H1 (cell line): ENCODE results near the gene ISM1. TPM values are rescaled to one million over a fixed set of nuclear protein-coding genes. Genes with fewer than 3 reads are reported as not detected.

Experiments used
- CTCF ChIA-PET: fragments of 300-600 bp; sonication (Branson Sonifier 250); formaldehyde crosslinking; loops from one replicate; lab custom pipeline; 2021; ENCODE audit not compliant: partially characterized antibody; lab: Charles Lee
- POLR2A ChIA-PET: fragments of 300-600 bp; sonication (Branson Sonifier 250); formaldehyde crosslinking; loops from one replicate; lab custom pipeline; 2021; ENCODE audit warnings: inconsistent platforms; ENCODE audit not compliant: partially characterized antibody; lab: Charles Lee
- DNase-seq, 2 experiments: peaks; one replicate each; pipeline versions ENCODE4 v3.0.0 to v3.0.0-alpha.2; 2010 to 2022; ENCODE audit warnings: low spot score in 2 of 2, low read depth in 1 of 2, mixed read lengths in 1 of 2
- FAIRE-seq: peaks from 2 replicates; lab custom pipeline; 2011; peaks lifted over from hg19 to GRCh38; lab: Jason Lieb, UNC
- H2AFZ ChIP-seq: 2 replicates; pipeline ENCODE4 v1.8.1; 2012; ENCODE audit warnings: low read length, inconsistent platforms
- H2AK5ac ChIP-seq: 2 replicates; pipeline ENCODE4 v1.6.1; 2013; ENCODE audit warnings: low read depth, low read length
- H2BK120ac ChIP-seq: replicated peaks from 2 replicates; pipeline ENCODE3; 2013; ENCODE audit warnings: low read depth, low read length, inconsistent platforms
- H2BK12ac ChIP-seq: 2 replicates; pipeline ENCODE4 v1.6.1; 2013; ENCODE audit warnings: low read depth, low read length
- H2BK15ac ChIP-seq: 2 replicates; pipeline ENCODE4 v1.6.1; 2013; ENCODE audit warnings: low read length
- H2BK20ac ChIP-seq: 2 replicates; pipeline ENCODE4 v1.6.1; 2013; ENCODE audit warnings: low read length
- H2BK5ac ChIP-seq: 2 replicates; pipeline ENCODE4 v1.6.1; 2013; ENCODE audit warnings: low read depth, low read length
- H3K14ac ChIP-seq: 2 replicates; pipeline ENCODE4 v1.6.1; 2013; ENCODE audit warnings: inconsistent platforms; ENCODE audit not compliant: insufficient read length
- H3K18ac ChIP-seq: 2 replicates; pipeline ENCODE4 v1.6.1; 2013; ENCODE audit warnings: low read length; ENCODE audit errors: extremely low read depth
- H3K23ac ChIP-seq: 2 replicates; pipeline ENCODE4 v1.6.1; 2013; ENCODE audit warnings: inconsistent platforms; ENCODE audit not compliant: insufficient read length
- H3K23me2 ChIP-seq: 2 replicates; pipeline ENCODE4 v1.6.1; 2013; ENCODE audit warnings: low read depth, low read length
- H3K27ac ChIP-seq: 2 replicates; pipeline ENCODE4 v1.6.1; 2011; ENCODE audit warnings: low read depth, low read length, inconsistent platforms
- H3K27me3 ChIP-seq, 4 experiments: replicated peaks in 1 of 4; 1 replicate in 1 of 4; 2 replicates in 3 of 4; pipeline versions ENCODE4 v1.6.1 to v1.8.1; 2011 to 2013; ENCODE audit warnings: low read length in 3 of 4, mild to moderate bottlenecking in 3 of 4, inconsistent platforms in 2 of 4, mixed read lengths in 2 of 4, moderate library complexity in 1 of 4; ENCODE audit not compliant: control insufficient read depth in 3 of 4, insufficient read depth in 3 of 4; ENCODE audit errors: extremely low read depth in 1 of 4
- H3K36me3 ChIP-seq, 4 experiments: 2 replicates each; pipeline versions ENCODE4 v1.6.1 to v1.8.1; 2011 to 2013; ENCODE audit warnings: mild to moderate bottlenecking in 4 of 4, low read length in 3 of 4, moderate library complexity in 2 of 4, control low read depth in 1 of 4, inconsistent platforms in 1 of 4; ENCODE audit not compliant: insufficient read depth in 4 of 4, control insufficient read depth in 2 of 4
- H3K4ac ChIP-seq: replicated peaks from 2 replicates; pipeline ENCODE3; 2013; ENCODE audit warnings: low read length, low read depth, mixed read lengths, inconsistent platforms; ENCODE audit not compliant: insufficient read length
- H3K4me1 ChIP-seq, 4 experiments: replicated peaks in 1 of 4; 1 replicate in 1 of 4; 2 replicates in 3 of 4; pipeline versions ENCODE4 v1.6.1 to v1.8.1; 2011 to 2013; ENCODE audit warnings: low read length in 3 of 4, inconsistent platforms in 2 of 4, mixed read lengths in 1 of 4; ENCODE audit not compliant: insufficient read depth in 4 of 4, control insufficient read depth in 3 of 4
- H3K4me2 ChIP-seq, 2 experiments: 2 replicates each; pipeline versions ENCODE4 v1.6.1 to v1.8.1; 2011 to 2013; ENCODE audit warnings: low read depth in 2 of 2, low read length in 2 of 2, control low read depth in 1 of 2, inconsistent platforms in 1 of 2, mild to moderate bottlenecking in 1 of 2; ENCODE audit not compliant: insufficient read depth in 1 of 2
- H3K4me3 ChIP-seq, 4 experiments: fragments of 200-600, 300-600 bp in 1 of 4; sonication (generic), shearing (Covaris generic), sonication (Bioruptor Twin) in 1 of 4; 2 replicates each; pipeline versions ENCODE4 v1.5.1 to v1.8.1; 2011 to 2016; ENCODE audit warnings: low read length in 4 of 4, low read depth in 3 of 4, control low read depth in 2 of 4, inconsistent platforms in 2 of 4, mild to moderate bottlenecking in 2 of 4, mixed read lengths in 1 of 4, moderate library complexity in 1 of 4; ENCODE audit not compliant: insufficient read depth in 2 of 4; ENCODE audit errors: extremely low read depth in 1 of 4
- H3K56ac ChIP-seq: replicated peaks from 2 replicates; pipeline ENCODE3; 2013; ENCODE audit warnings: low read depth, mild to moderate bottlenecking, mixed read lengths, low read length, inconsistent platforms; ENCODE audit not compliant: insufficient read length
- H3K79me1 ChIP-seq: 2 replicates; pipeline ENCODE4 v1.6.1; 2013; ENCODE audit warnings: low read depth, low read length, control low read depth
- H3K79me2 ChIP-seq, 2 experiments: 2 replicates each; pipeline versions ENCODE4 v1.6.1 to v1.8.1; 2012 to 2013; ENCODE audit warnings: low read length in 2 of 2, mild to moderate bottlenecking in 2 of 2, inconsistent platforms in 1 of 2; ENCODE audit not compliant: insufficient read depth in 2 of 2, control insufficient read depth in 1 of 2
- H3K9ac ChIP-seq, 4 experiments: replicated peaks in 1 of 4; 1 replicate in 1 of 4; 2 replicates in 3 of 4; pipeline versions ENCODE4 v1.6.1 to v1.8.1; 2011 to 2013; ENCODE audit warnings: low read depth in 3 of 4, low read length in 3 of 4, control low read depth in 2 of 4, mild to moderate bottlenecking in 2 of 4, moderate library complexity in 2 of 4, inconsistent platforms in 1 of 4; ENCODE audit errors: extremely low read depth in 1 of 4
- H3K9me3 ChIP-seq, 2 experiments: 2 replicates each; pipeline versions ENCODE4 v1.6.1 to v1.8.1; 2012 to 2013; ENCODE audit warnings: mild to moderate bottlenecking in 2 of 2, moderate library complexity in 2 of 2, control low read depth in 1 of 2, inconsistent platforms in 1 of 2, low read depth in 1 of 2, low read length in 1 of 2, mixed read lengths in 1 of 2; ENCODE audit not compliant: insufficient read depth in 2 of 2
- H4K20me1 ChIP-seq, 2 experiments: replicated peaks in 1 of 2; 2 replicates each; pipeline versions ENCODE3 to v1.8.1; 2011 to 2013; ENCODE audit warnings: inconsistent platforms in 2 of 2, low read length in 2 of 2, mild to moderate bottlenecking in 1 of 2; ENCODE audit not compliant: insufficient read depth in 2 of 2, control insufficient read depth in 1 of 2
- H4K5ac ChIP-seq: 2 replicates; pipeline ENCODE4 v1.6.1; 2013; ENCODE audit warnings: low read length, low read depth, mixed read lengths, inconsistent platforms; ENCODE audit not compliant: insufficient read length
- H4K8ac ChIP-seq: 2 replicates; pipeline ENCODE4 v1.8.0; 2013; ENCODE audit warnings: mild to moderate bottlenecking, moderate library complexity, low read length, inconsistent platforms; ENCODE audit not compliant: insufficient read depth; ENCODE audit errors: extremely low read depth
- H4K91ac ChIP-seq: replicated peaks from 2 replicates; pipeline ENCODE3; 2013; ENCODE audit warnings: low read length, mixed read lengths, inconsistent platforms; ENCODE audit not compliant: insufficient read length
- MAFK ChIP-seq: IDR thresholded peaks from 2 replicates; pipeline ENCODE4 v1.6.1; 2012; ENCODE audit warnings: low read depth, mild to moderate bottlenecking, improper control_type of control experiment, low read length
- ZNF274 ChIP-seq: IDR thresholded peaks from 2 replicates; pipeline ENCODE4 v1.7.0; 2012; ENCODE audit warnings: low read length, borderline replicate concordance; ENCODE audit errors: extremely low read depth
- WGBS, 2 experiments: shearing (Covaris generic) in 1 of 2; methylation state at CpG; one replicate each; pipeline versions ENCODE4 v1.1.6 to v1.1.7; 2013 to 2015; ENCODE audit warnings: low lambda C conversion rate in 2 of 2, mixed read lengths in 2 of 2, inconsistent platforms in 1 of 2, low coverage in 1 of 2, missing lambda C conversion rate in 1 of 2; ENCODE audit not compliant: insufficient replicate concordance in 2 of 2, insufficient coverage in 1 of 2, insufficient read length in 1 of 2; ENCODE audit errors: extremely low coverage in 1 of 2, missing lambda C conversion rate in 1 of 2; 5-methylcytosine and 5-hydroxymethylcytosine counted together
- polyA plus RNA-seq, 7 experiments: library from polyadenylated mRNA; depleted of rRNA in 3 of 7; stranded (reverse) in 5 of 7; unstranded in 2 of 7; fragments of >200 nt in 5 of 7; fragments of 200-250 nt in 2 of 7; gene quantifications; 1 replicate in 5 of 7; 2 replicates in 1 of 7; 4 replicates in 1 of 7; pipeline versions ENCODE4 v1.2.1 to v1.2.3, GENCODE V29; 2011 to 2013; ENCODE audit warnings: missing spikeins in 2 of 7, mixed read lengths in 2 of 7
- total RNA-seq: library from RNA; stranded (reverse); fragmentation: NEBNext Ultra II Directional; extraction: Animal tissue kit (Norgen Biotek cat#: 25700); gene quantifications from 2 replicates; pipeline ENCODE4 v1.2.1, GENCODE V29; 2021

ISM1 gene
- total and polyA plus RNA-seq, 2 of the 8 experiments (the other 6 are each of a cell fraction or from before 2014, with no cell fraction given) = 0.62 to 0.97 TPM

DNA sequence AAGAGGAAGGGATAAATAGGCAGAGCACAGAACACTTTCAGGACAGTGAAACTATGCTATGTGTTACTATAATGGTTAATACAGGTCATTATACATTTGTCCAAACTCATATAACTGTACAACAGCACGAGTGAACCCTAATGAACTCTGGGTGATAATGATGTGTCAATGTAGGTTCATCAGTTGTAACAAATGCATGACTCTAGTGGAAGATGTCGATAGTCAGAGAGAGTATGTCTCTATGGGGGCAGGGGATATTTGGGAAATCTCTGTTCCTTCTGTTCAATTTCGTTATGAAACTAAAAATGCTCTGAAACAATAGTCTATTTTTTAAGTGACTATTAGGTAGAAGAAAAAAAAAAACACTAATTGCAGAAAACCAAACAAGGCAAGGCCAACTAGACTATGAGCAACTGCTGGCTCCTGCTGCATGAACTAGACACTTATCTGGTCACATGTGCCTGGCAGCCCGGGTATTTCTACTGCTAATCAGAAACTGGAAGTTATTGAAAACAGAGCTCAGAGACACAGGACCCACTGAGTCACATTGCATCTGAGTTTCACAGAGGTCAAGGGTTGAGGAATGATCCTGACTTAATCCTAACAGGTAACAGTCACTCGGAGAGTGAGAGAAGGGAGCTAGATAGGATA lies 97.9 kb downstream of the ISM1 start:
- no peak overlapping the region for H3K14ac ChIP-seq
- H2BK120ac ChIP-seq = no peak overlapping the region
- no peak for DNase-seq
- H2BK12ac ChIP-seq = no peak overlapping the region
- H3K4me2 ChIP-seq = no peak overlapping the region
- FAIRE-seq = no peak
- CTCF ChIA-PET = interaction anchor here (0.8 to 6.3 kb wide), 4 partner anchors 16 to 228 kb away, joined by 3 to 120 read pairs (median 14); no protein-coding TSS in a partner anchor
- no peak overlapping the region for H3K9ac ChIP-seq
- H2AFZ ChIP-seq = no peak overlapping the region
- WGBS, 2 experiments = 80% methylated on average over 5 of the region's 5 CpGs; no CpG with 5 or more reads in 1 of the 2 experiments
- H3K36me3 ChIP-seq = no peaks in the 10 kb centered on the region
- H4K5ac ChIP-seq = no peak overlapping the region
- H3K23me2 ChIP-seq = no peaks in the 10 kb centered on the region
- H3K27ac ChIP-seq = no peak overlapping the region
- POLR2A ChIA-PET = no interaction called here
- H4K20me1 ChIP-seq = no peaks in the 10 kb centered on the region
- H3K23ac ChIP-seq = no peak overlapping the region
- H3K79me2 ChIP-seq = no peaks in the 10 kb centered on the region
- H2BK20ac ChIP-seq = no peak overlapping the region
- peaks cover 0 to 5% (median 0%) of the 10 kb centered on the region in 4 experiments; a peak in 1 of 7 replicates for H3K4me1 ChIP-seq
- H3K18ac ChIP-seq = no peak overlapping the region
- H3K9me3 ChIP-seq = peaks cover 3 to 4% of the 10 kb centered on the region in 2 experiments; a peak in 1 of 4 replicates
- no peak overlapping the region for H3K56ac ChIP-seq
- H3K4me3 ChIP-seq = no peak overlapping the region
- no peak overlapping the region for H2BK15ac ChIP-seq
- no peak overlapping the region for H4K91ac ChIP-seq
- no peak overlapping the region for H4K8ac ChIP-seq
- H2AK5ac ChIP-seq = no peak overlapping the region
- H3K4ac ChIP-seq = no peak overlapping the region
- TF ChIP-seq MAFK = no peak
- no peak for TF ChIP-seq ZNF274
- TF ChIP-seq, all 59 proteins: peak for 0
- Histone ChIP-seq H3K27me3 (peaks cover 0 to 1% (median 0%) of the 10 kb centered on the region in 4 experiments; a peak in 1 of 7 replicates), H2BK5ac (no peak overlapping the region), H3K79me1 (no peaks in the 10 kb centered on the region)
